Panc1 (cell line): ENCODE measurements around the gene TECPR2.

Experiments
- POLR2AphosphoS5 ChIP-seq: IDR thresholded peaks from 2 replicates; pipeline ENCODE4 v1.6.1; 2012; ENCODE audit warnings: mild to moderate bottlenecking, low read depth, low read length, moderate library complexity
- SIN3A ChIP-seq: IDR thresholded peaks from 2 replicates; pipeline ENCODE4 v1.6.1; 2012; ENCODE audit warnings: low read depth, mild to moderate bottlenecking, low read length, moderate library complexity, borderline replicate concordance; ENCODE audit not compliant: insufficient read depth
- TCF7L2 ChIP-seq: IDR thresholded peaks from 2 replicates; pipeline ENCODE4 v1.6.1; 2011; ENCODE audit warnings: mild to moderate bottlenecking, low read depth, low read length, inconsistent platforms
- TF ChIP-seq, protein P1 (sequence below): fragments of 450-650 bp; IDR thresholded peaks from 2 replicates; pipeline ENCODE4 v1.5.1; 2017; ENCODE audit warnings: mild to moderate bottlenecking
- TF ChIP-seq, protein P2 (sequence below), 2 experiments: IDR thresholded peaks; 2 replicates each; pipeline ENCODE4 v1.6.1; 2011 to 2012; ENCODE audit warnings: low read depth in 2 of 2, control low read depth in 1 of 2, low read length in 1 of 2, mild to moderate bottlenecking in 1 of 2, moderate library complexity in 1 of 2; ENCODE audit not compliant: insufficient read depth in 1 of 2

DNA sequence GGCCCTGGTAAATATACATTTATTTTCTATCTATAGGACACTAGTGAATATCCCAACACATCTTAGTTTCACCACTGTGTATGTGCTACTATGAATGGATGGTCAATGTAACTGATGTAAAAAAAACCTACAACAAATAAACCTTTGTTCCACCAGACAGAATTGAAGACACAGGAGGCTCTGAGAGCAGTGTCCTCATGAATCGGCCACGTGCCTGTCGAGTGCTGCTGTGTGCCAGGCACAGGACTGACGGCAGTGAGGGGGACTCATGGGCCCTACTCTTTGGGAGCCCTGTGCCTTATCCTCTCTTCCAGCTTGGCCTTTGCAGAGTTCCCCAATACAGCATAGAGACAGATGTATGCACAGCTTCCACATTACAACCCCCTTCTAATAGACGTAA is 18.3 kb upstream of the TECPR2 start:
- TF ChIP-seq POLR2AphosphoS5 (no peak), TCF7L2 (no peak), SIN3A (no peak)
- TF ChIP-seq, protein P1, sequence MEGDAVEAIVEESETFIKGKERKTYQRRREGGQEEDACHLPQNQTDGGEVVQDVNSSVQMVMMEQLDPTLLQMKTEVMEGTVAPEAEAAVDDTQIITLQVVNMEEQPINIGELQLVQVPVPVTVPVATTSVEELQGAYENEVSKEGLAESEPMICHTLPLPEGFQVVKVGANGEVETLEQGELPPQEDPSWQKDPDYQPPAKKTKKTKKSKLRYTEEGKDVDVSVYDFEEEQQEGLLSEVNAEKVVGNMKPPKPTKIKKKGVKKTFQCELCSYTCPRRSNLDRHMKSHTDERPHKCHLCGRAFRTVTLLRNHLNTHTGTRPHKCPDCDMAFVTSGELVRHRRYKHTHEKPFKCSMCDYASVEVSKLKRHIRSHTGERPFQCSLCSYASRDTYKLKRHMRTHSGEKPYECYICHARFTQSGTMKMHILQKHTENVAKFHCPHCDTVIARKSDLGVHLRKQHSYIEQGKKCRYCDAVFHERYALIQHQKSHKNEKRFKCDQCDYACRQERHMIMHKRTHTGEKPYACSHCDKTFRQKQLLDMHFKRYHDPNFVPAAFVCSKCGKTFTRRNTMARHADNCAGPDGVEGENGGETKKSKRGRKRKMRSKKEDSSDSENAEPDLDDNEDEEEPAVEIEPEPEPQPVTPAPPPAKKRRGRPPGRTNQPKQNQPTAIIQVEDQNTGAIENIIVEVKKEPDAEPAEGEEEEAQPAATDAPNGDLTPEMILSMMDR = no peak
- TF ChIP-seq, protein P2, sequence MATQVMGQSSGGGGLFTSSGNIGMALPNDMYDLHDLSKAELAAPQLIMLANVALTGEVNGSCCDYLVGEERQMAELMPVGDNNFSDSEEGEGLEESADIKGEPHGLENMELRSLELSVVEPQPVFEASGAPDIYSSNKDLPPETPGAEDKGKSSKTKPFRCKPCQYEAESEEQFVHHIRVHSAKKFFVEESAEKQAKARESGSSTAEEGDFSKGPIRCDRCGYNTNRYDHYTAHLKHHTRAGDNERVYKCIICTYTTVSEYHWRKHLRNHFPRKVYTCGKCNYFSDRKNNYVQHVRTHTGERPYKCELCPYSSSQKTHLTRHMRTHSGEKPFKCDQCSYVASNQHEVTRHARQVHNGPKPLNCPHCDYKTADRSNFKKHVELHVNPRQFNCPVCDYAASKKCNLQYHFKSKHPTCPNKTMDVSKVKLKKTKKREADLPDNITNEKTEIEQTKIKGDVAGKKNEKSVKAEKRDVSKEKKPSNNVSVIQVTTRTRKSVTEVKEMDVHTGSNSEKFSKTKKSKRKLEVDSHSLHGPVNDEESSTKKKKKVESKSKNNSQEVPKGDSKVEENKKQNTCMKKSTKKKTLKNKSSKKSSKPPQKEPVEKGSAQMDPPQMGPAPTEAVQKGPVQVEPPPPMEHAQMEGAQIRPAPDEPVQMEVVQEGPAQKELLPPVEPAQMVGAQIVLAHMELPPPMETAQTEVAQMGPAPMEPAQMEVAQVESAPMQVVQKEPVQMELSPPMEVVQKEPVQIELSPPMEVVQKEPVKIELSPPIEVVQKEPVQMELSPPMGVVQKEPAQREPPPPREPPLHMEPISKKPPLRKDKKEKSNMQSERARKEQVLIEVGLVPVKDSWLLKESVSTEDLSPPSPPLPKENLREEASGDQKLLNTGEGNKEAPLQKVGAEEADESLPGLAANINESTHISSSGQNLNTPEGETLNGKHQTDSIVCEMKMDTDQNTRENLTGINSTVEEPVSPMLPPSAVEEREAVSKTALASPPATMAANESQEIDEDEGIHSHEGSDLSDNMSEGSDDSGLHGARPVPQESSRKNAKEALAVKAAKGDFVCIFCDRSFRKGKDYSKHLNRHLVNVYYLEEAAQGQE (IDR thresholded peaks at IDR 0.05; ENCODE audit: insufficient read depth in 1 of 2, low read depth in 2 of 2, low read length in 1 of 2) = no peak
